Measurements from ENCODE around the gene TNFAIP8L1.

Gene TNFAIP8L1

DNA sequence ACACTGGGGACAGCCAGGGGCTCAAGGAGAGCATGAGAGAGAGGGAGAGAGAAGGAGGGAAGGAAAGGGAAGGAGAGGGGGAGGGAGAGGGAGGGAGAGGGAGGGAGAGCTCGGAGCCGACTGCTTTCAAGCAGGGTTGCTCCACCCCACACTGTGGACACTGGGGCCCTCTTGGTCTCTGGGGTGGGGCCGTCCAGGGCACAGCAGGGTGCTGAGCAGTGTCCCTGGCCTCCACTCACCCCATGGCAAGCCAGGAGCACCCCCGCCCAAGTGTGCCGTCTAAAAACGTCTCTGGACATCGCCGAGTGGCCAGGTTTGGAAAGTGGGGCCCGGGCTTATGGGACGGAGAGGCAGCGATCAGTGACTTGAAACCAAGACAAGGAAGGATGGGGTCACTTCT, 63.4 kb downstream of the TNFAIP8L1 start:
- DNase-seq (ENCODE audit: low read depth in 2 of 2): no peak

GRCh38 chr19:4703671-4704316, 64.5 kb downstream of the TNFAIP8L1 start:
- no peak for DNase-seq (ENCODE audit: low read depth in 2 of 2)

DNA sequence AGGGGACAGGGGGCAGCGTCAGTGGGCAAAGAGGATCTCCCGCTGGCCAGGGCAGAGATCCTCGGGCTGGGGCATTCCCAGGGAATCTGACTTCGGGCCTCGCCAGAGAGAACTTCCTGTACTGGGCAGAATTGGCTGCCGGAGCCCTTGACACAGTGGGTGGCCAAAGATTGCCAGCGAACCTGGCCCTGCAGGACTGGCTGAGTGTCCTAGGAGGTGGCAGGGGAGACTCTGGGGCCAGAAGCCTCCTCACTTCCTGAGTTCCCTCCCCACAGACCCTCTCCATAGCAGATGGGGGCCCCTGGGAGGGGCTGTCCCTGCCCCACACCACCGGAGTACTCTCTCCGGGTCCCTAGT, 65.0 kb downstream of the TNFAIP8L1 start:
- no peak for DNase-seq (ENCODE audit: low read depth in 2 of 2)

Measured in stimulated activated CD8-positive, alpha-beta memory T cell treated with anti-CD3 and anti-CD28 coated beads, Interleukin-7, amount 100 ng/mL, for 1 hour (primary cell).